Left lung (tissue), 10 donors: Measurements from ENCODE around the gene RABGAP1L. TPM values are rescaled to one million over a fixed set of nuclear protein-coding genes. Genes with fewer than 3 reads are reported as not detected.

Experiments used
- ATAC-seq: fragments of 200-7000 bp; cut with Tn5 transposase; one replicate; pipeline ENCODE4 v1.9.1; 2020; ENCODE audit warnings: moderate library complexity
- DNase-seq, 4 donors: peaks; one replicate each; pipeline ENCODE4 v3.0.0-alpha.2; 2013 to 2020
- H3K27ac ChIP-seq, 2 donors: fragments of 200-600 bp; sonication (generic) in 1 of 2; one replicate each; pipeline versions ENCODE4 v1.5.0 to v1.8.0; 2020 to 2021
- H3K27me3 ChIP-seq, 2 donors: fragments of 200-600 bp; sonication (generic) in 1 of 2; one replicate each; pipeline versions ENCODE4 v1.5.0 to v1.8.0; 2020 to 2021
- H3K36me3 ChIP-seq, 2 donors: fragments of 200-600 bp; sonication (generic) in 1 of 2; one replicate each; pipeline versions ENCODE4 v1.5.0 to v1.8.0; 2020 to 2021
- H3K4me1 ChIP-seq, 2 donors: fragments of 200-600 bp; one replicate each; pipeline ENCODE4 v1.8.0; 2021
- H3K4me3 ChIP-seq, 2 donors: fragments of 200-600 bp; sonication (generic) in 1 of 2; one replicate each; pipeline versions ENCODE4 v1.5.0 to v1.8.0; 2020 to 2021; ENCODE audit warnings: mild to moderate bottlenecking in 1 of 2
- H3K9me3 ChIP-seq, 2 donors: fragments of 200-600 bp; sonication (generic) in 1 of 2; one replicate each; pipeline versions ENCODE4 v1.5.0 to v1.8.0; 2020 to 2021
- CTCF ChIP-seq, 2 donors: fragments of 200-600 bp; sonication (generic) in 1 of 2; IDR thresholded peaks; one replicate each; pipeline versions ENCODE4 v1.5.0 to v1.8.0; 2021; ENCODE audit warnings: antibody characterized with exemption in 2 of 2
- intact Hi-C, 2 donors: fragments of 100-400 bp; cut with DNase I; formaldehyde crosslinking; loops; one replicate each; pipeline versions ENCODE4 v1.11.2 to v1.14.2; 2022
- polyA plus RNA-seq, 6 donors: library from polyadenylated mRNA; unstranded; fragments of 120-200 nt; gene quantifications; one replicate each; pipeline ENCODE4 v1.2.1, GENCODE V29; 2013; ENCODE audit not compliant: insufficient read length in 6 of 6
- total RNA-seq, 2 donors: library from RNA; stranded (reverse); fragmentation: NEBNext Ultra II Directional; extraction: Animal tissue kit (Norgen Biotek cat#: 25700); gene quantifications; one replicate each; pipeline ENCODE4 v1.2.1, GENCODE V29; 2021
- donor health status: DM: no; HTN: yes; CAD: no.
- donor health status: DM: no; HTN: no; CAD: no.

The RABGAP1L gene
- total and polyA plus RNA-seq, 8 donors: 40.3 to 67.3 (median 51.4) TPM

- DNase-seq (no peak), ATAC-seq (no peak)
- intact Hi-C loops: no loop called here
- Histone ChIP-seq H3K4me1 (no peaks in the 10 kb centered on the region), H3K9me3 (peaks cover 0 to 3% of the 10 kb centered on the region in 2 donors), H3K36me3 (no peaks in the 10 kb centered on the region), H3K4me3 (no peak overlapping the region), H3K27ac (no peak overlapping the region), H3K27me3 (no peaks in the 10 kb centered on the region)
- no peak for TF ChIP-seq CTCF (IDR thresholded peaks at IDR 0.05)
Measured at GRCh38 chr1:174445817-174446216, 286.5 kb downstream of the RABGAP1L start.

- ATAC-seq (no peak), DNase-seq (no peak)
- intact Hi-C loops: no loop called here
- peaks cover 0 to 3% of the 10 kb centered on the region in 2 donors for H3K9me3 ChIP-seq
- H3K36me3 ChIP-seq: no peaks in the 10 kb centered on the region
- H3K4me3 ChIP-seq: no peak within 1 kb of the TSS
- no peak within 1 kb of the TSS for H3K27ac ChIP-seq
- no peaks in the 10 kb centered on the region for H3K4me1 ChIP-seq
- no peaks in the 10 kb centered on the region for H3K27me3 ChIP-seq
- TF ChIP-seq CTCF (IDR thresholded peaks at IDR 0.05): no peak
Measured at GRCh38 chr1:174447866-174448530, 288.7 kb downstream of the RABGAP1L start, which contains the start of gene GPR52. TSS of gene GPR52 (plus strand) at chr1:174447964. CDS start at chr1:174448112, 148 bp downstream.

DNA sequence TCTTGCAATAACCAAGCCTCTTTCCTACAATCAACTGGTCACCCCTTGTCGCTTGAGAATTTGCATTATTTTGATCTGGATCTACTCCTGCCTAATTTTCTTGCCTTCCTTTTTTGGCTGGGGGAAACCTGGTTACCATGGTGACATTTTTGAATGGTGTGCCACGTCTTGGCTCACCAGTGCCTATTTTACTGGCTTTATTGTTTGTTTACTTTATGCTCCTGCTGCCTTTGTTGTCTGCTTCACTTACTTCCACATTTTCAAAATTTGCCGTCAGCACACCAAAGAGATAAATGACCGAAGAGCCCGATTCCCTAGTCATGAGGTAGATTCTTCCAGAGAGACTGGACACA is 289.2 kb downstream of the RABGAP1L start:
- intact Hi-C loops: no loop called here
- no peaks in the 10 kb centered on the region for H3K36me3 ChIP-seq
- no peak overlapping the region for H3K4me3 ChIP-seq
- no peak overlapping the region for H3K27ac ChIP-seq
- DNase-seq (no peak), ATAC-seq (no peak)
- TF ChIP-seq CTCF (IDR thresholded peaks at IDR 0.05): no peak
- no peaks in the 10 kb centered on the region for H3K27me3 ChIP-seq
- peaks cover 0 to 3% of the 10 kb centered on the region in 2 donors for H3K9me3 ChIP-seq
- no peaks in the 10 kb centered on the region for H3K4me1 ChIP-seq

GRCh38 chr1:174448974-174449373 is 289.7 kb downstream of the RABGAP1L start:
- H3K27ac ChIP-seq: no peak overlapping the region
- no peaks in the 10 kb centered on the region for H3K4me1 ChIP-seq
- peaks cover 0 to under 1% of the 10 kb centered on the region in 2 donors for H3K9me3 ChIP-seq
- no peak for TF ChIP-seq CTCF (IDR thresholded peaks at IDR 0.05)
- H3K36me3 ChIP-seq: no peaks in the 10 kb centered on the region
- intact Hi-C loops: no loop called here
- no peaks in the 10 kb centered on the region for H3K27me3 ChIP-seq
- no peak overlapping the region for H3K4me3 ChIP-seq
- ATAC-seq: no peak
- peak in 1 of 4 donors; percentile 13 for DNase-seq

- Histone ChIP-seq H3K27me3 (no peaks in the 10 kb centered on the region), H3K4me1 (no peaks in the 10 kb centered on the region), H3K36me3 (no peaks in the 10 kb centered on the region), H3K27ac (no peak overlapping the region), H3K4me3 (no peak overlapping the region), H3K9me3 (no peaks in the 10 kb centered on the region)
- DNase-seq: no peak
- intact Hi-C loops: no loop called here
- ATAC-seq: no peak
- no peak for TF ChIP-seq CTCF (IDR thresholded peaks at IDR 0.05)
Measured at GRCh38 chr1:174451408-174451807, 292.1 kb downstream of the RABGAP1L start.
